Naive thymus-derived CD4-positive, alpha-beta T cell (primary cell): Measurements from ENCODE around the gene FNIP2. TPM values are rescaled to one million over a fixed set of nuclear protein-coding genes. Genes with fewer than 3 reads are reported as not detected.

ENCODE experiments used
- ATAC-seq: fragments of 150-1000 bp; cut with Tn5 transposase; 2 replicates; pipeline ENCODE4 v1.10.0; 2021; ENCODE audit warnings: mild to moderate bottlenecking, moderate library complexity
- CTCF ChIA-PET: fragments of 350-600 bp; sonication (Branson Sonifier 250); formaldehyde crosslinking; loops from one replicate; lab custom pipeline; 2021; ENCODE audit warnings: antibody characterized with exemption; lab: Charles Lee
- POLR2A ChIA-PET: fragments of 350-600 bp; sonication (Branson Sonifier 250); formaldehyde crosslinking; loops from one replicate; lab custom pipeline; 2021; ENCODE audit warnings: antibody characterized with exemption, inconsistent platforms; lab: Charles Lee
- DNase-seq, 9 donors: peaks; one replicate each; pipeline versions ENCODE4 v3.0.0 to v3.0.0-alpha.2; 2020 to 2022; ENCODE audit warnings: mixed read lengths in 1 of 9
- H3K27ac ChIP-seq: one replicate; pipeline ENCODE4 v1.7.0; 2013; ENCODE audit warnings: mild to moderate bottlenecking, low read depth, low read length, moderate library complexity
- H3K27me3 ChIP-seq, 2 donors: one replicate each; pipeline ENCODE4 v1.7.0; 2013; ENCODE audit warnings: low read length in 2 of 2, mild to moderate bottlenecking in 2 of 2, moderate library complexity in 2 of 2; ENCODE audit not compliant: control insufficient read depth in 2 of 2, insufficient read depth in 2 of 2
- H3K36me3 ChIP-seq, 3 experiments: 1 replicate in 2 of 3; 2 replicates in 1 of 3; pipeline ENCODE4 v1.7.0; 2013; ENCODE audit warnings: low read length in 3 of 3, mild to moderate bottlenecking in 3 of 3, moderate library complexity in 1 of 3; ENCODE audit not compliant: insufficient read depth in 3 of 3, control insufficient read depth in 2 of 3
- H3K4me1 ChIP-seq, 2 donors: one replicate each; pipeline ENCODE4 v1.7.0; 2013; ENCODE audit warnings: low read length in 2 of 2, mild to moderate bottlenecking in 2 of 2, moderate library complexity in 1 of 2; ENCODE audit not compliant: control insufficient read depth in 2 of 2, insufficient read depth in 2 of 2
- H3K4me3 ChIP-seq: 2 replicates; pipeline ENCODE4 v1.7.0; 2013; ENCODE audit warnings: mild to moderate bottlenecking, low read length
- H3K9me3 ChIP-seq, 3 experiments: 1 replicate in 2 of 3; 2 replicates in 1 of 3; pipeline ENCODE4 v1.7.0; 2013; ENCODE audit warnings: low read length in 3 of 3; ENCODE audit not compliant: control insufficient read depth in 2 of 3
- H3K27ac Mint-ChIP-seq, 9 donors: one replicate each; pipeline ENCODE4 v1.8.0; 2020 to 2022; ENCODE audit warnings: mixed read lengths in 9 of 9, mild to moderate bottlenecking in 8 of 9, moderate library complexity in 5 of 9, inconsistent platforms in 2 of 9
- H3K27me3 Mint-ChIP-seq, 5 donors: one replicate each; pipeline ENCODE4 v1.8.0; 2021 to 2022; ENCODE audit warnings: mixed read lengths in 5 of 5, mild to moderate bottlenecking in 1 of 5
- H3K36me3 Mint-ChIP-seq, 5 donors: one replicate each; pipeline ENCODE4 v1.8.0; 2020 to 2022; ENCODE audit warnings: mixed read lengths in 5 of 5, mild to moderate bottlenecking in 3 of 5, inconsistent platforms in 1 of 5
- H3K4me1 Mint-ChIP-seq, 7 donors: one replicate each; pipeline ENCODE4 v1.8.0; 2020 to 2022; ENCODE audit warnings: mixed read lengths in 7 of 7, mild to moderate bottlenecking in 3 of 7, inconsistent platforms in 1 of 7
- H3K4me3 Mint-ChIP-seq, 10 donors: one replicate each; pipeline ENCODE4 v1.8.0; 2020 to 2022; ENCODE audit warnings: mild to moderate bottlenecking in 10 of 10, mixed read lengths in 10 of 10, moderate library complexity in 6 of 10, inconsistent platforms in 2 of 10
- H3K9me3 Mint-ChIP-seq, 11 donors: one replicate each; pipeline ENCODE4 v1.8.0; 2020 to 2022; ENCODE audit warnings: mixed read lengths in 11 of 11, mild to moderate bottlenecking in 4 of 11, inconsistent platforms in 1 of 11, moderate library complexity in 1 of 11
- intact Hi-C, 2 donors: fragments of 100-400 bp; cut with micrococcal nuclease; formaldehyde crosslinking; loops; one replicate each; pipeline ENCODE4 v1.15.1; 2023
- polyA plus RNA-seq, 2 donors: library from polyadenylated mRNA; unstranded; fragments of 300-500 nt; fragmentation: Illumina TruSeq; gene quantifications; one replicate each; pipeline ENCODE4 v1.2.3, GENCODE V29; 2021
- total RNA-seq, 6 experiments: library from RNA in 5 of 6; stranded (reverse) in 5 of 6; gene quantifications; 1 replicate in 5 of 6; 2 replicates in 1 of 6; pipeline ENCODE4 v1.2.3 and lab custom pipeline; 2021 to 2026

Gene FNIP2
- total and polyA plus RNA-seq, 7 experiments from 2014 or later, result 2.3 to 19.5 (median 10.4) TPM

GRCh38 chr4:158785718-158786117, 16.9 kb downstream of the FNIP2 start:
- H3K4me1 ChIP-seq, result no peaks in the 10 kb centered on the region
- no peaks in the 10 kb centered on the region for H3K9me3 ChIP-seq
- no peak overlapping the region for H3K27ac ChIP-seq
- no peak overlapping the region for H3K4me3 ChIP-seq
- ChIA-PET CTCF (no interaction called here), POLR2A (no interaction called here)
- peaks cover 0 to 3% (median 0%) of the 10 kb centered on the region in 5 donors for H3K27me3 Mint-ChIP-seq
- no peaks in the 10 kb centered on the region for H3K9me3 Mint-ChIP-seq
- no peaks in the 10 kb centered on the region for H3K36me3 ChIP-seq
- H3K27me3 ChIP-seq, result no peaks in the 10 kb centered on the region
- ATAC-seq (no peak), DNase-seq (no peak)
- intact Hi-C loops, result no loop called here
- no peak overlapping the region for H3K27ac Mint-ChIP-seq
- H3K4me1 Mint-ChIP-seq, result peaks cover 24 to 37% (median 29%) of the 10 kb centered on the region in 7 donors
- H3K36me3 Mint-ChIP-seq, result peaks cover 0 to 6% (median 0%) of the 10 kb centered on the region in 5 donors
- no peak overlapping the region for H3K4me3 Mint-ChIP-seq

GRCh38 chr4:158786121-158786601, 17.3 kb downstream of the FNIP2 start:
- no peaks in the 10 kb centered on the region for H3K9me3 ChIP-seq

GRCh38 chr4:158786955-158787354, 18.1 kb downstream of the FNIP2 start:
- Mint-ChIP-seq H3K4me1 (peaks cover 24 to 37% (median 28%) of the 10 kb centered on the region in 7 donors), H3K27me3 (peaks cover 0 to 3% (median 0%) of the 10 kb centered on the region in 5 donors), H3K4me3 (no peak overlapping the region), H3K9me3 (no peaks in the 10 kb centered on the region), H3K36me3 (peaks cover 0 to 10% (median 0%) of the 10 kb centered on the region in 5 donors), H3K27ac (no peak overlapping the region)
- Histone ChIP-seq H3K4me3 (no peak overlapping the region), H3K27me3 (no peaks in the 10 kb centered on the region), H3K9me3 (no peaks in the 10 kb centered on the region), H3K36me3 (no peaks in the 10 kb centered on the region), H3K27ac (no peak overlapping the region), H3K4me1 (no peaks in the 10 kb centered on the region)
- DNase-seq (no peak), ATAC-seq (no peak)
- POLR2A ChIA-PET, result no interaction called here
- CTCF ChIA-PET, result interaction anchor here (1.0 kb wide), 1 partner anchor 65 kb away, joined by 3 read pairs; no protein-coding TSS in a partner anchor
- intact Hi-C loops, result no loop called here

More at GRCh38 chr4:158786121-158786601, 17.3 kb downstream of the FNIP2 start:
- H3K4me1 ChIP-seq, result no peaks in the 10 kb centered on the region
- H3K36me3 ChIP-seq, result no peaks in the 10 kb centered on the region
- H3K4me1 Mint-ChIP-seq, result peaks cover 24 to 37% (median 29%) of the 10 kb centered on the region in 7 donors
- ChIA-PET POLR2A (no interaction called here), CTCF (interaction anchor here (1.0 kb wide), 1 partner anchor 65 kb away, joined by 3 read pairs; no protein-coding TSS in a partner anchor)
- intact Hi-C loops, result no loop called here
- ATAC-seq (no peak), DNase-seq (no peak)
- no peaks in the 10 kb centered on the region for H3K9me3 Mint-ChIP-seq
- H3K4me3 ChIP-seq, result no peak overlapping the region
- H3K36me3 Mint-ChIP-seq, result peaks cover 0 to 6% (median 0%) of the 10 kb centered on the region in 5 donors
- H3K27me3 Mint-ChIP-seq, result peaks cover 0 to 3% (median 0%) of the 10 kb centered on the region in 5 donors
- no peaks in the 10 kb centered on the region for H3K27me3 ChIP-seq
- no peak overlapping the region for H3K4me3 Mint-ChIP-seq
- no peak overlapping the region for H3K27ac Mint-ChIP-seq
- no peak overlapping the region for H3K27ac ChIP-seq

GRCh38 chr4:158787709-158788475, 19.1 kb downstream of the FNIP2 start:
- no peaks in the 10 kb centered on the region for H3K27me3 ChIP-seq

GRCh38 chr4:158788516-158788915, 19.7 kb downstream of the FNIP2 start:
- H3K27ac Mint-ChIP-seq, result no peak overlapping the region

More at GRCh38 chr4:158787709-158788475, 19.1 kb downstream of the FNIP2 start:
- no peak for DNase-seq
- Histone ChIP-seq H3K4me1 (no peaks in the 10 kb centered on the region), H3K4me3 (no peak overlapping the region), H3K27ac (no peak overlapping the region), H3K9me3 (no peaks in the 10 kb centered on the region), H3K36me3 (no peaks in the 10 kb centered on the region)
- peaks cover 0 to 3% (median 0%) of the 10 kb centered on the region in 5 donors for H3K27me3 Mint-ChIP-seq
- no peak overlapping the region for H3K4me3 Mint-ChIP-seq
- H3K27ac Mint-ChIP-seq, result no peak overlapping the region
- CTCF ChIA-PET, result no interaction called here
- H3K4me1 Mint-ChIP-seq, result peaks cover 16 to 29% (median 22%) of the 10 kb centered on the region in 7 donors
- no peak for ATAC-seq
- POLR2A ChIA-PET, result interaction anchor here (0.5 kb wide), 1 partner anchor 13 kb away, joined by 3 read pairs; no protein-coding TSS in a partner anchor
- H3K9me3 Mint-ChIP-seq, result no peaks in the 10 kb centered on the region
- peaks cover 0 to 10% (median 0%) of the 10 kb centered on the region in 5 donors for H3K36me3 Mint-ChIP-seq
- intact Hi-C loops, result no loop called here

GRCh38 chr4:158789853-158790252, 21.0 kb downstream of the FNIP2 start:
- Mint-ChIP-seq H3K36me3 (peaks cover 0 to 10% (median 0%) of the 10 kb centered on the region in 5 donors), H3K4me1 (peaks cover 6 to 17% (median 14%) of the 10 kb centered on the region in 7 donors), H3K4me3 (no peak overlapping the region), H3K27ac (no peak overlapping the region), H3K27me3 (peaks cover 0 to 3% (median 0%) of the 10 kb centered on the region in 5 donors), H3K9me3 (no peaks in the 10 kb centered on the region)
- H3K9me3 ChIP-seq, result no peaks in the 10 kb centered on the region
- no peak overlapping the region for H3K27ac ChIP-seq
- CTCF ChIA-PET, result no interaction called here
- no peaks in the 10 kb centered on the region for H3K27me3 ChIP-seq
- H3K36me3 ChIP-seq, result no peaks in the 10 kb centered on the region
- no peaks in the 10 kb centered on the region for H3K4me1 ChIP-seq
- DNase-seq, result no peak
- intact Hi-C loops, result no loop called here
- ATAC-seq, result no peak
- H3K4me3 ChIP-seq, result no peak overlapping the region
- POLR2A ChIA-PET, result no interaction called here

More at GRCh38 chr4:158788516-158788915, 19.7 kb downstream of the FNIP2 start:
- no peak overlapping the region for H3K4me3 ChIP-seq
- ATAC-seq (no peak), DNase-seq (no peak)
- H3K27me3 ChIP-seq, result no peaks in the 10 kb centered on the region
- H3K4me1 ChIP-seq, result no peaks in the 10 kb centered on the region
- ChIA-PET POLR2A (no interaction called here), CTCF (no interaction called here)
- peaks cover 0 to 3% (median 0%) of the 10 kb centered on the region in 5 donors for H3K27me3 Mint-ChIP-seq
- H3K36me3 Mint-ChIP-seq, result peaks cover 0 to 10% (median 0%) of the 10 kb centered on the region in 5 donors
- no peaks in the 10 kb centered on the region for H3K36me3 ChIP-seq
- no peak overlapping the region for H3K4me3 Mint-ChIP-seq
- H3K4me1 Mint-ChIP-seq, result peaks cover 10 to 24% (median 17%) of the 10 kb centered on the region in 7 donors
- H3K9me3 Mint-ChIP-seq, result no peaks in the 10 kb centered on the region
- no peak overlapping the region for H3K27ac ChIP-seq
- H3K9me3 ChIP-seq, result no peaks in the 10 kb centered on the region
- intact Hi-C loops, result no loop called here
